Activated CD8-positive, alpha-beta memory T cell treated with anti-CD3 and anti-CD28 coated beads, Interleukin-2, amount 50 U/mL, for 48 hours (primary cell): Measurements from ENCODE around the gene PSMB3.

Source experiments
- DNase-seq: peaks from one replicate; pipeline ENCODE4 v3.0.0-alpha.2; 2020

The PSMB3 gene

DNA sequence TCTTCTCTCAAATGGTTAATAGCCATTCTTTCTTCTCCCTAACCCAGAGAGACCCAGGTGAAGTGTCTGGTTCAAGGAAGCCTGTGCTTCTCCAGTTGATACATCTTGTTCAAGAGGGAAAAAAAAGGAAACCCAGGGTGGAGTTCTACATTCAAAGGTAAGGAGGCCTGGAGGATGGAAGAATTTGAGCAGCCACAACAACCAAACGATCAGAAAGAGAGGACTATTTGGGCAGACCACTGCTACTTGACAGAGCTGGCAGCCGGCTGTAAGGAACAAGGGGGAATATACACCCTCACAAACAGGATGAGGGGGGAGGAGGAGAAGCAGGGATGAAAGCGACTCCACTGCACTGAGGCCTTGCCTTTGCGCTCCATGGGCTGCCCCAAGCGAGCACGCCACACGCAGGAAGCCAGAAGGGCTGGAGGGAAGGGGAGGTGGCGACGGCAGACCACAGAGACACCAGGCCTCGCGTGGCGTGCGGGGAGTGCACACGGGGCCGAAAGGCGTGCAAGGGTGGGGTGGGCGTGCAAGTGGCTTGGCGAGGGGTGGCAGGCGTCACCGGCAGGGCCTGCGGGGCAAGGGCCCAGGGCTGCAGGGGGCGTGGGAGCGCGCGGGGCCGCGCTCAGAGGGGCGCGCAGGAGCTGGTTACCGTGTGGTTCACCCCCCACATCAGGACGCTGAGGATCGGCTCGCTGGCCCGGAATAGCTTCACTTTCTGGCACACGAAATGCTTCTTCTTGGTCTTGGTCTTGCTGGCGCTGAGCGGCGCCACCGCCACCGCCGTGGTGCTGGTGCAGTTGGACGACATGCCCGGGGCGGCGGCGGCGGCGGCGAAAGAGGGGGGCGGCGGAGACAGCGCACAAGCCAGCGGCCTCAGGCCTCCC, 46.3 kb downstream of the PSMB3 start:
- DNase-seq, result peak; percentile 77

GRCh38 chr17:38799501-38800236, 47.1 kb downstream of the PSMB3 start, which contains the start of gene PIP4K2B:
Gene PIP4K2B (minus strand): TSS chr17:38799556. CDS start chr17:38799424, 132 bp downstream.
- DNase-seq, result peak; percentile 91

- DNase-seq, result no peak
These were observed 47.8 kb downstream of the PSMB3 start for GRCh38 chr17:38800237-38800760.

DNA sequence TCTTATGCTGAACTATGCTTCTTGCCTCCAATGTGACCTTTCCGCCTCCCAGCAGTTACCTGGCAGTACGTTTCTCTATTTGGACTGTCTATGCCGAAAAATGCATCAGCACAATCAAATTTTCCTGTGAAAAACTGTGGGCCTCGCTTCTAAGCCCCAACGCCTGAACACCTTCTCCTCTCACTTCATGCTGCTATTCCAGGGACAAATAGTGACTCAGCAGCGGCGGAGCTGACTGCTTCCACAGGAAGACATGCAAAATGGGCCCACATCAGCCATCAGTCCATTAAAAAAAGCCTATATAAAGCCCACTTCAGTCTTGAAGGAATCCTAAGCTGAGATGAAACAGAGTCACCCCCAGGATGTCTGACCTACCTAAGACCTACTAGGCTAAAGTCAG, 57.3 kb downstream of the PSMB3 start:
- DNase-seq, result no peak
